K562 (cell line): ENCODE results near the gene SLC7A1. TPM values are rescaled to one million over a fixed set of nuclear protein-coding genes. Genes with fewer than 3 reads are reported as not detected.

ENCODE experiments used
- BDP1 ChIP-seq: IDR thresholded peaks from 3 replicates; pipeline ENCODE4 v1.6.1; 2011; ENCODE audit not compliant: insufficient read length, insufficient read depth
- CBX3 ChIP-seq, 2 experiments: IDR thresholded peaks; 1 replicate in 1 of 2; 2 replicates in 1 of 2; pipeline ENCODE4 v1.6.1; 2012; ENCODE audit warnings: inconsistent platforms in 2 of 2, low read length in 2 of 2, borderline replicate concordance in 1 of 2, control low read depth in 1 of 2
- CHCHD3 ChIP-seq: fragments of 250-450 bp; sonication (Bioruptor Pico); IDR thresholded peaks from 2 replicates; pipeline ENCODE4 v2.1.2; 2022; ENCODE audit warnings: mild to moderate bottlenecking
- DEAF1 ChIP-seq: fragments of 450-650 bp; formaldehyde crosslinking; IDR thresholded peaks from 2 replicates; pipeline ENCODE4 v1.4.0; 2020; ENCODE audit warnings: mild to moderate bottlenecking, moderate library complexity
- HDAC1 ChIP-seq, 2 experiments: fragments of 450-650 bp; IDR thresholded peaks; 2 replicates each; pipeline ENCODE4 v1.6.1; 2016 to 2017; ENCODE audit warnings: inconsistent platforms in 1 of 2, mild to moderate bottlenecking in 1 of 2, moderate library complexity in 1 of 2
- MCM3 ChIP-seq: fragments of 450-650 bp; IDR thresholded peaks from 2 replicates; pipeline ENCODE4 v1.6.1; 2016
- PBX2 ChIP-seq, 2 experiments: IDR thresholded peaks in 1 of 2; conservative IDR thresholded peaks in 1 of 2; 2 replicates each; pipeline ENCODE4 v1.6.1; 2016; ENCODE audit warnings: low read depth in 2 of 2, mild to moderate bottlenecking in 1 of 2, missing compliant biosample characterization in 1 of 2, missing genetic modification characterization in 1 of 2, moderate library complexity in 1 of 2
- PRMT5 ChIP-seq: sonication (generic); formaldehyde crosslinking; IDR thresholded peaks from 2 replicates; pipeline ENCODE4 v1.5.0; 2020; ENCODE audit warnings: missing genetic modification reagents
- RAD21 ChIP-seq, 2 experiments: fragments of 250-450 bp in 1 of 2; fragments of 450-650 bp in 1 of 2; sonication (Bioruptor Pico) in 1 of 2; formaldehyde crosslinking in 1 of 2; IDR thresholded peaks in 1 of 2; conservative IDR thresholded peaks in 1 of 2; 2 replicates each; pipeline versions ENCODE4 v1.4.0 to v1.8.0; 2020 to 2022; ENCODE audit warnings: mild to moderate bottlenecking in 2 of 2, moderate library complexity in 1 of 2
- RBM14 ChIP-seq: fragments of 200-400 bp; formaldehyde crosslinking; IDR thresholded peaks from 2 replicates; pipeline ENCODE4 v1.6.1; 2018; ENCODE audit warnings: low read depth, mild to moderate bottlenecking, low read length, moderate library complexity, borderline replicate concordance; ENCODE audit not compliant: insufficient read depth
- SETDB1 ChIP-seq: IDR thresholded peaks from one replicate; pipeline ENCODE4 v1.6.1; 2012; ENCODE audit warnings: low read length, control low read depth, inconsistent platforms
- TCF3 ChIP-seq: sonication (generic); formaldehyde crosslinking; IDR thresholded peaks from 2 replicates; pipeline ENCODE4 v1.4.0; 2020; ENCODE audit warnings: mild to moderate bottlenecking, missing genetic modification reagents
- TEAD1 ChIP-seq, 2 experiments: fragments of 450-650 bp in 1 of 2; sonication (generic) in 1 of 2; formaldehyde crosslinking; IDR thresholded peaks; 2 replicates each; pipeline versions ENCODE4 v1.4.0 to v1.8.0; 2020 to 2022; ENCODE audit warnings: mild to moderate bottlenecking in 2 of 2, missing genetic modification reagents in 1 of 2
- TFE3 ChIP-seq: fragments of 450-650 bp; formaldehyde crosslinking; IDR thresholded peaks from 2 replicates; pipeline ENCODE4 v1.4.0; 2020; ENCODE audit warnings: mild to moderate bottlenecking, mixed read lengths
- ZBTB7A ChIP-seq: IDR thresholded peaks from 2 replicates; pipeline ENCODE4 v1.6.1; 2011; ENCODE audit warnings: low read depth, mild to moderate bottlenecking, low read length, moderate library complexity, borderline replicate concordance; ENCODE audit not compliant: control insufficient read depth
- ZNF436 ChIP-seq: fragments of 250-450, 450-650 bp; sonication (Bioruptor Pico); formaldehyde crosslinking; IDR thresholded peaks from 2 replicates; pipeline ENCODE4 v1.7.0; 2020; ENCODE audit warnings: mild to moderate bottlenecking
- ZNF518B ChIP-seq: fragments of 250-450 bp; sonication (Bioruptor Pico); IDR thresholded peaks from 2 replicates; pipeline ENCODE4 v1.5.0; 2021; ENCODE audit warnings: mild to moderate bottlenecking, moderate library complexity
- polyA plus RNA-seq, 8 experiments: library from polyadenylated mRNA; depleted of rRNA in 4 of 8; stranded (reverse) in 5 of 8; unstranded in 3 of 8; fragments of >200 nt; fragmentation: Nextera tagmentation in 2 of 8; fragmentation: Illumina TruSeq in 1 of 8; extraction: Ambion mirVana in 2 of 8; extraction: Trizol in 1 of 8; gene quantifications; 2 replicates each; pipeline versions ENCODE4 v1.2.1 to v1.2.3, GENCODE V29; 2011 to 2014; ENCODE audit warnings: inconsistent platforms in 1 of 8, missing spikeins in 1 of 8
- total RNA-seq, 7 experiments: library from RNA; depleted of rRNA in 6 of 7; stranded (reverse); fragments of >200 nt in 6 of 7; fragmentation: Illumina TruSeq in 2 of 7; extraction: Trizol in 2 of 7; gene quantifications; 2 replicates each; pipeline versions ENCODE4 v1.2.1 to v1.2.3, GENCODE V29; 2011 to 2021; ENCODE audit warnings: low replicate concordance in 1 of 7

Gene SLC7A1
- total and polyA plus RNA-seq, 9 of the 15 experiments (the other 6 are each of a cell fraction or from before 2014, with no cell fraction given): 3.3 to 69.7 (median 10.8) TPM

GRCh38 chr13:29508130-29508875, 87.2 kb downstream of the SLC7A1 start (continued):
- TF ChIP-seq ZNF436 (no peak), HDAC1 (IDR thresholded peaks at IDR 0.05) (peak in 1 of 2 experiments; percentile 67; a peak in 1 of 4 replicates), RAD21 (CRISPR knock-in tag; conservative IDR thresholded peaks at IDR 0.05 in 1 of 2, IDR thresholded peaks at IDR 0.05 in 1 of 2) (peak; percentile 66 to 71), BDP1 (no peak), TFE3 (no peak), PRMT5 (CRISPR knock-in tag) (no peak), ZNF518B (CRISPR knock-in tag) (no peak), TEAD1 (CRISPR knock-in tag; IDR thresholded peaks at IDR 0.05) (no peak), RBM14 (no peak), CHCHD3 (CRISPR knock-in tag) (no peak), TCF3 (peak; percentile 48), ZBTB7A (no peak), CBX3 (IDR thresholded peaks at IDR 0.05; ENCODE audit: borderline replicate concordance in 1 of 2, low read length in 2 of 2) (no peak), MCM3 (no peak), DEAF1 (CRISPR knock-in tag) (no peak), PBX2 (CRISPR knock-in tag; IDR thresholded peaks at IDR 0.05; ENCODE audit: low read depth) (no peak), PBX2 (tag; conservative IDR thresholded peaks at IDR 0.05; ENCODE audit: low read depth) (no peak), SETDB1 (no peak)
